RWPE2 (cell line): Measurements from ENCODE around the gene PDPK1.
A peak's percentile ranks its signal among the peaks of the same experiment; 100 is the strongest.

Experiments used
- ATAC-seq: fragments of 200-7000 bp; cut with Tn5 transposase; 3 replicates; pipeline ENCODE4 v1.9.1; 2021; ENCODE audit warnings: low read depth
- DNase-seq: peaks from one replicate; pipeline ENCODE4 v3.0.0-alpha.2; 2020; ENCODE audit warnings: low spot score
- H3K27ac ChIP-seq: fragments of 450-650 bp; 2 replicates; pipeline ENCODE4 v1.5.1; 2017; ENCODE audit warnings: mild to moderate bottlenecking; ENCODE audit not compliant: poor library complexity, severe bottlenecking
- H3K27me3 ChIP-seq: fragments of 250-450 bp; sonication (Bioruptor Pico); 2 replicates; pipeline ENCODE4 v1.5.1; 2021; ENCODE audit warnings: mild to moderate bottlenecking, moderate library complexity; ENCODE audit not compliant: insufficient read depth, poor library complexity, severe bottlenecking
- H3K36me3 ChIP-seq: fragments of 250-450 bp; sonication (Bioruptor Pico); 2 replicates; pipeline ENCODE4 v1.5.1; 2020; ENCODE audit warnings: low read depth, mild to moderate bottlenecking, moderate library complexity
- H3K4me1 ChIP-seq: fragments of 250-450 bp; sonication (Bioruptor Pico); 2 replicates; pipeline ENCODE4 v1.5.1; 2021; ENCODE audit warnings: mild to moderate bottlenecking, moderate library complexity; ENCODE audit not compliant: insufficient read depth, poor library complexity, severe bottlenecking
- H3K4me3 ChIP-seq: fragments of 250-450 bp; sonication (Bioruptor Pico); 2 replicates; pipeline ENCODE4 v1.5.1; 2021; ENCODE audit warnings: mild to moderate bottlenecking, moderate library complexity; ENCODE audit not compliant: severe bottlenecking
- H3K9me3 ChIP-seq: fragments of 250-450 bp; sonication (Bioruptor Pico); 2 replicates; pipeline ENCODE4 v1.5.1; 2021; ENCODE audit warnings: mild to moderate bottlenecking, moderate library complexity; ENCODE audit not compliant: severe bottlenecking
- CTCF ChIP-seq: fragments of 450-650 bp; IDR thresholded peaks from one replicate; pipeline ENCODE4 v1.5.1; 2017; ENCODE audit warnings: mild to moderate bottlenecking, moderate library complexity; ENCODE audit not compliant: poor library complexity, severe bottlenecking

PDPK1 gene

GRCh38 chr16:2524339-2524938 is 13.4 kb upstream of the PDPK1 start:
- Histone ChIP-seq H3K4me3 (no peak overlapping the region), H3K36me3 (peaks cover 28% of the 10 kb centered on the region), H3K27me3 (no peaks in the 10 kb centered on the region), H3K4me1 (no peaks in the 10 kb centered on the region), H3K27ac (no peak overlapping the region), H3K9me3 (no peaks in the 10 kb centered on the region)
- DNase-seq (no peak), ATAC-seq (no peak)
- TF ChIP-seq CTCF: no peak

GRCh38 chr16:2526135-2526534 is 11.7 kb upstream of the PDPK1 start:
- DNase-seq: no peak
- no peak overlapping the region for H3K27ac ChIP-seq
- H3K36me3 ChIP-seq: peaks cover 24% of the 10 kb centered on the region
- no peak for ATAC-seq
- no peaks in the 10 kb centered on the region for H3K4me1 ChIP-seq
- H3K4me3 ChIP-seq: no peak overlapping the region
- no peak for TF ChIP-seq CTCF
- H3K27me3 ChIP-seq: no peaks in the 10 kb centered on the region
- H3K9me3 ChIP-seq: no peaks in the 10 kb centered on the region

GRCh38 chr16:2527071-2527783 is 10.6 kb upstream of the PDPK1 start:
- ATAC-seq (no peak), DNase-seq (peak; percentile 54)
- no peak overlapping the region for H3K27ac ChIP-seq
- no peaks in the 10 kb centered on the region for H3K9me3 ChIP-seq
- no peak for TF ChIP-seq CTCF
- no peak overlapping the region for H3K4me3 ChIP-seq
- no peaks in the 10 kb centered on the region for H3K4me1 ChIP-seq
- peaks cover 20% of the 10 kb centered on the region for H3K36me3 ChIP-seq
- H3K27me3 ChIP-seq: no peaks in the 10 kb centered on the region

- no peak for ATAC-seq
- Histone ChIP-seq H3K27ac (no peak overlapping the region), H3K36me3 (peaks cover 18% of the 10 kb centered on the region), H3K27me3 (no peaks in the 10 kb centered on the region), H3K9me3 (no peaks in the 10 kb centered on the region), H3K4me1 (no peaks in the 10 kb centered on the region), H3K4me3 (no peak overlapping the region)
- TF ChIP-seq CTCF: no peak
- DNase-seq: peak; percentile 65
Measured at GRCh38 chr16:2527784-2528100, 10.1 kb upstream of the PDPK1 start.
